T-helper 2 cell (primary cell): Measurements from ENCODE around the gene PRKN.

Experiments used
- DNase-seq, 5 experiments: peaks; one replicate each; pipeline versions ENCODE4 v3.0.0 to v3.0.0-alpha.2; 2012 to 2022

Gene PRKN

DNA sequence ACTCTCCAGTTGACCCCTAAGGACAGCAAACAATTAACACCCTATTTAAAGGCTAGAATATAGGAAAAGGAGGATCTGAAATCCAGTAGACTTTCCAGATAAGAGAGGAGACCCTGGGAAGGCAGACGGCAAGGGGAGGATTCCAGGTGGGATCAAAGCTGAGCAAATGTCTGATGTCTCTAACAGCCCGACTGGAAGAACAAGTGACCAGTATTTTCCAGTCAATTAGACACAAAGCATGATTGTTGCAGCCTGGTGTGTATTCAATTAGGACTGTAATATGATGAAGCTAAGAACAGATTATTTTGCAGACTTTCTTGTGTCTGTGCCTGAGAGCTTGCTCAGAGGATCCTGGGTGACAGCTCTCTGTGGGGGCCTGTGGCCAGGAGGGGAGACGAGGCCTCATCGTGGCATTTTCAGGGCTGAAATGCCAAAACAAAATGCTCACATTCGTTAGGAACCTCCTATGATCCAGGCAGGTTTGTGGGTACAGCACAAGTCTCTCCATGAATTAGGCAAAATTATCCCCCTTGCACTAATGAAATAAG is 981.9 kb downstream of the PRKN start:
- DNase-seq = no peak

- no peak for DNase-seq
Observed at GRCh38 chr6:161745128-161745527, 982.4 kb downstream of the PRKN start.

GRCh38 chr6:161744211-161745067 is 983.1 kb downstream of the PRKN start:
- DNase-seq = no peak

GRCh38 chr6:161743509-161744178 is 983.9 kb downstream of the PRKN start:
- DNase-seq = no peak

DNA sequence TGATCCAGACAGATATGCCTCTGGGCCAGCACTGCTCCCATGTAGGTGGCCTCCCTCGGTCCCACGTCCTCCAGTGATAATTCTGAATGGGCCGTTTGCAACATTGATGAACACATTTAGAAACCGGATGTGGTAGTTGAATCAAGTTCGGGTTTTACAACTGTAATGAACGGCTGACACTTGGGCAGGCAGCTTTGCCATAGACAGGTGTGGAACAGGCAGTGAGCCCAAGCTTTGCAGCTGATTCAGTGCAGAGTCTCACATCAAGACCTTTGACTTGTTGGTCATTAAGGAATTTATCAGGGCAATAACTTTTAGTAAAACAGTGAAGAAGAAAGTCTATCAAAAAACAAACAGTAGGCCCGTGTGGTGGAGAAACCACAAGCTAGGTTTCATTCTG is 987.1 kb downstream of the PRKN start:
- DNase-seq = peak in 1 of 5 experiments; percentile 52

DNA sequence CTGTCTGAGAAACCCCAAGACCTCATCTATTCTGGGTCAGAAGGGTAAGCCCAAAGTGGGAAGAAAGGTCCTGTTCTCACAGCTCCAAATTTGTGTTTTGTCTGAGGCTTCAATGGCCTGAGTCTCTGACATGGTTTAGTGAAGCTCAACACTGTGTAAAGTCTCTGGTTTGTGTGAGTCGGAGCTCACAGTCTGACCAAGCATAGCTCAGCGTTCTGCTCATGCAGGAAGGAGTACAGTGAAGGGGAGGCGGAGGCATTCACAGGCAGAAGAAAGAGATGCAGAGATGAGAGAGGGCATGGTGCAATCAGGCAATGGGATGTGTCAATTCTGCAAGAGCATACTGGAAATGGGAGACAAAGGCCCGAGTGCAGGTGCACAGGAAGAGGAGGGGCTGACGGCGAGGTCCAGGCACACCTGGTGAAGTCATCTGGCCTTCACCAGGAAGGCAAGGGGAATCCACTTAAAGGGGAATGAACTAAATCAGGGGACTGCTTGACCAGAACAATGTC is 990.7 kb downstream of the PRKN start:
- no peak for DNase-seq

DNA sequence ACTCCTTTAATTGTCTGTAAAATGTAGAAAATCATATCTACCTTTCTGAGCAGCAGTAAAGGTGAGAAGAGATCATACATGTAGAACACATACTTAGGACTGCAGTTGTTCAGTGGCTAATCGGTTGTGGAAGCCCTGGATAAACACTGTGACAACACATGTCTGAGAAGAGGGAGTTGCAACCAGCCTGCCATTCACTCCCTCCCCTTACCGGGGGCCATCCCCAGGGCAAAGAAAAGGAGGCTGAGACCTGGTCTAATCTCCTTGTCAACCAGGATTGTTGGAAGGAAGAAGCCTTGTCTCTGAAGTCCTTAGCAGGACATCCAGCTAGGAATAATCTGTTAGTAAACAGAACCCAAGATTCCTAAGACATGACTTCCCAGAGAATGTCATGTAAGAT is 991.2 kb downstream of the PRKN start:
- DNase-seq = no peak

- DNase-seq = no peak
Observed at GRCh38 chr6:161732594-161732993, 995.0 kb downstream of the PRKN start.

DNA sequence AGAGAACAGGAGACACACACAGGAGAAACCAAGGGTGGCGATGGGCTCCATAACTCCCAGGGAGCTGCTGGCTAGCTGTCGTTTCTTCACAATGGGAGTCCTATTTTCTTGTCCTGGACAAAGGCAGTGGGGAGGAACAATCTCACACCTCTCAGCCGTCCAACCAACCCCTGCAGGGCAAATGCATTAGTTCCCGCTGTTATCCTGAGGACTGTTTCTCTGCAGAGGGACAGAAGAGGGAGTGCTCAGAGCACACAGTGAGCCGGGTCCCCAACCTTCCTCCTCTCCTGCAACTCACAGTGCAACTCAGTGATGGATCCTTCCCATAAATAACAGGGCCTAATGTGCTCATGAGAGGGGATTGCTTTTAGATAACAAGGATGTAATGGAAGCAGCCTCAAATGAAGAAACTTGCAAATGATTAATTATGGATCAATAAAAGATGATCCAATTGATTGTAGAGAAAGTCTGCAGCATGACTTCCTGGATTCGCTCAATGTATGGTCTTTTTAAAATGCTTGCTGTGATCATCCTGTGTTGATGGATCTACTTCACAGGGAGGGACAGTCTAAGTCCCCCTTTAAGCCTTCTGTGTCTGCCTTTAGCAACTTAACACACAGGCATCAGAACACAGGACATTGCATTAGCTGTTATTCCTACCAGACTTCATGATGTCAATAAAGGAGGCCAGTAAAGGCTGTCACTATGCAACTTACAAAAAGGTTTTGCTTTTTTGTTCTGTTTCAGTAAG is 1000.3 kb downstream of the PRKN start:
- no peak for DNase-seq

- no peak for DNase-seq
Observed at GRCh38 chr6:161722394-161722793, 1005.2 kb downstream of the PRKN start.

- DNase-seq = no peak
Observed at GRCh38 chr6:161721511-161721910, 1006.1 kb downstream of the PRKN start.

DNA sequence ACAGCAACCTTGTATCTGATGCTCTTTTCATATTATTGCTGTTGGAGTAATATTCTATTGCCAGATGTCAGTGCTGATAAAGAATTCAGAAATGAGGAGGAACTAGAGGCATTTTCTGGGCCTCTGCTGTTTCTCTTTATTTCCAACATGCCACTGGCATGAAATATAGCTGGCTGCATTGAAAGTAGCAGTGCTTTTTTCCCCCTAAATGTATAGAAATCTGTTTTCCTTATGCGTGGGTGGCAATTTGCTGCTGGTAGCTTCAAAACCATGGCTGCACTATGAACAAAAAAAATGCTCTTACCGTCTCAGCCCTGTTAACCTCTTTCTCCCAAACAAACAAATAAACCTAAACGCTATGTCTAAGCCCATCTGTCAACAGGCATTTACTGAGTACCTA is 1011.4 kb downstream of the PRKN start:
- no peak for DNase-seq

DNA sequence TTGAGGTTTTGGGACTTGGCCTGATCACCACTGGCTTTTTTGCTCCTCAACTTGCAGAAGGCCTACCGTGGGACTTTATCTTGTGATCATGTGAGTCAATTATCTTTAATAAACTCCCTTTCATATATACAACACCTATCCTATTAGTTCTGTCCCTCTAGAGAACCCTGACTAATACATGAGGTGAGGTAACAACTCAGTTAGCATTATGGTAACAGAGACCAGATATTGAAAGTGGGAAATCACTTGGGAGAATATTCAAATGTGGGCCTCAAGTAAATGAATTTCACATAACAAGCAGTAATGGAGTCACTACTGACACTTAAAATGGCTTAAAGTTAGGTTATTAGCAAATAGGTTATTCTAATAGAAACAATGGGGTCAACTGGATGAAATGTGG is 1015.6 kb downstream of the PRKN start:
- DNase-seq = no peak

DNA sequence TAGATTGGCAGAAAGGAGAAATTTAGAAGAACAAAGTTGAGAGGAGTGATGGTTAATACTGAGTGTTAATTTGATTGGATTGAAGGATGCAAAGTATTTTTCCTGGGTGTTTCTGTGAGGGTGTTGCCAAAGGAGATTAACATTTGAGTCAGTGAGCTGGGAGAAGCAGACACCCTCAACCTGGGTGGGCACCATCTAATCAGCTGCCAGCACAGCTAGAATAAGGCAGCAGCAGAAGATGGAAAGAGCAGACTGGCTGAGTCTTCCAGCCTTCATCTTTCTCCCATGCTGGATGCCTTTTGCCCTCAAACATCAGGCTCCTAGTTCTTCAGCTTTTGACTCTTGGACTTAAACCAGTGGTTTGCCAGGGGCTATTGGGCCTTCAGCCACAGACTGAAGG is 1016.1 kb downstream of the PRKN start:
- DNase-seq = no peak

- DNase-seq = no peak
Observed at GRCh38 chr6:161710698-161711097, 1016.9 kb downstream of the PRKN start.

GRCh38 chr6:161701056-161701455 is 1026.5 kb downstream of the PRKN start:
- no peak for DNase-seq

DNA sequence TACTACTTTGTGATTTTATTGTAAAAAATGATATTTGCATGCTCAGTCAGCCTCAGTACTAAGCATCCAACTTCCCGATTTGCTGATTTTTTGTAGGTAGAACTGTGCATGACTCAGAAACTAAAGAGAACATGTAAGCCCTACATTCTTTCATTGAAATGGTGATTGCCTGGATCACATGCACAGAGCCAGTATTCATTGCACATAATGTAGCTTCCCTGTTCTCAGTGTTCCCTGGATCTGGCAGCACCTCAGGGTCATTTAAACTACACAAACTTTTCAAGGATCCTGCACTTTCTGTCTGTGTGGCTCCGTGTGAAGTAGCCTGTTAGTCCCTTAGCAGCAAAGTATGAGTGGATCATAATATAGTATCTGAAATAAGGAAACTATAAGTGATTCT is 1030.8 kb downstream of the PRKN start:
- no peak for DNase-seq

- peak in 1 of 5 experiments; percentile 27 for DNase-seq
Observed at GRCh38 chr6:161694995-161695394, 1032.6 kb downstream of the PRKN start.

DNA sequence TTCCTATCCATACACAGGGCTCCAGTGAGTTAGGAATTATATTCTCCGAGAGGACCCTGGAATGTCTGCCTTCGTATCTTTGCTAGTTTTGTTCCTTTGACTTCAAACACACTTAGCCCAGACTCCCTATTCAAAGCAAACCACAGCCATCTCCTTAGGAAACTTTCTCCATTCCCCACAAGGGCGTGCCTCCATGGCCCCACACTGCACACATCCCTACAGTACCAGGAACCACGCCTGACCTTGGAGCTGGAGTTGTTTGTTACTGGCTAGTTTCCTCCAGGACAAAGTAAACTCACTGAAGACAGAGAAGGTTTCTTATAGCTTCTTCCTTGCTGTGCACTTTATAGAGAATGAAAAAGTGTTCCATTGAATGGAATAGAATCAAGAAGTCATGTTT is 1040.9 kb downstream of the PRKN start:
- DNase-seq = no peak

GRCh38 chr6:161684731-161685475 is 1042.7 kb downstream of the PRKN start:
- DNase-seq = no peak

- DNase-seq = no peak
Observed at GRCh38 chr6:161683400-161683799, 1044.2 kb downstream of the PRKN start.

DNA sequence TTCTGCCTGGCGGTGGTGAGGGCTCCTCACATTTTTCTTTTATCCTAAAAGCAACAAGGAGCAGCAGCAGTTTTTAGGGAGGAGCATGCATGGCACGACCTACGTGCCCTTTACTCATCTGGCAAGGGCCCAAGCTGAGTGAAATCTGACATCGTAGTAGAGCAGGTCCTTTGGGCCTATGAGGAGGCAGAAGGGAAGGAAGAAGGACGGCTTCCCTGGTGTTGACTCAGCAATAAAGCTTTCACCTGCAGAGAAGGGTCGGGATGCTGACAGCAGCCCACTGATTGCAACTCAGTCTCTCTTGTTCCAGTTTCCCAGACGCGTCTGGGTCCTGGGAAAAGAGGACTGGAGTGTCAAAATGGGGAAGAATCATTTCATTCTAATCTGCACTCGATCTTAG is 1044.6 kb downstream of the PRKN start:
- DNase-seq = no peak
